GM13977 (cell line): ENCODE measurements around the gene CUL7.
"Not testable (repeated sequence)": the region's sequence is repeated elsewhere in the genome, so short reads cannot be mapped to it uniquely, and the experiment has no call there.

Experiments used
- DNase-seq: peaks from one replicate; pipeline ENCODE4 v3.0.0; 2012; ENCODE audit warnings: low spot score
- in situ Hi-C: fragments of 300-500 bp; cut with MboI; formaldehyde crosslinking; loops from one replicate; pipeline ENCODE4 v1.12.0; 2022; ENCODE audit warnings: low sequenced_read_pairs, low pct_unique_long_range_greater_than_20kb, mixed read lengths, inconsistent platforms; ENCODE audit not compliant: unreplicated experiment
- TF ChIP-seq, protein P1 (sequence below): IDR thresholded peaks from 2 replicates; pipeline ENCODE4 v1.5.1; 2012; ENCODE audit warnings: mild to moderate bottlenecking, control low read depth; ENCODE audit not compliant: insufficient read depth; ENCODE audit errors: extremely low read depth, missing control alignments

CUL7 gene

DNA sequence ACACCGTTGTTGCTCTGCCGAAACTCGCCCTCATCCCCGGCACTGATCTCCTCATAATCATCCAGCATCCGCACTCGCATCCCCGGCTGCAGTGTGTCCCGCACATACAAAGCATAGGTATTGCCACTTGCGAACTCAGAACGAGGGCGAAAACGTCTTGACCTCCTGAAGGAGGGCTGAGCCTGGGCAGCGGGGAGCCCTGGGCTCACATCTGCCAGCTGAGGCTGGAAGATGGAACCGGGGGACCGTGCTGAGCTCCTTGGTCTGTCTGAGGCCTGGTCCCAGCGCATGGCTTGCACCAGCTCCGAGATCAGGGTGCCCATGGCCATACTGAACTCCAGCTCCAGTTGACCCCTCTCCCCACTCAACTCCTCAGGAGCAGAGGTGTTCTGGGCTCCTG is 2.7 kb downstream of the CUL7 start:
- in situ Hi-C loops, result no loop called here
- DNase-seq, result no peak
- TF ChIP-seq, protein P1, sequence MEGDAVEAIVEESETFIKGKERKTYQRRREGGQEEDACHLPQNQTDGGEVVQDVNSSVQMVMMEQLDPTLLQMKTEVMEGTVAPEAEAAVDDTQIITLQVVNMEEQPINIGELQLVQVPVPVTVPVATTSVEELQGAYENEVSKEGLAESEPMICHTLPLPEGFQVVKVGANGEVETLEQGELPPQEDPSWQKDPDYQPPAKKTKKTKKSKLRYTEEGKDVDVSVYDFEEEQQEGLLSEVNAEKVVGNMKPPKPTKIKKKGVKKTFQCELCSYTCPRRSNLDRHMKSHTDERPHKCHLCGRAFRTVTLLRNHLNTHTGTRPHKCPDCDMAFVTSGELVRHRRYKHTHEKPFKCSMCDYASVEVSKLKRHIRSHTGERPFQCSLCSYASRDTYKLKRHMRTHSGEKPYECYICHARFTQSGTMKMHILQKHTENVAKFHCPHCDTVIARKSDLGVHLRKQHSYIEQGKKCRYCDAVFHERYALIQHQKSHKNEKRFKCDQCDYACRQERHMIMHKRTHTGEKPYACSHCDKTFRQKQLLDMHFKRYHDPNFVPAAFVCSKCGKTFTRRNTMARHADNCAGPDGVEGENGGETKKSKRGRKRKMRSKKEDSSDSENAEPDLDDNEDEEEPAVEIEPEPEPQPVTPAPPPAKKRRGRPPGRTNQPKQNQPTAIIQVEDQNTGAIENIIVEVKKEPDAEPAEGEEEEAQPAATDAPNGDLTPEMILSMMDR, result no peak

DNA sequence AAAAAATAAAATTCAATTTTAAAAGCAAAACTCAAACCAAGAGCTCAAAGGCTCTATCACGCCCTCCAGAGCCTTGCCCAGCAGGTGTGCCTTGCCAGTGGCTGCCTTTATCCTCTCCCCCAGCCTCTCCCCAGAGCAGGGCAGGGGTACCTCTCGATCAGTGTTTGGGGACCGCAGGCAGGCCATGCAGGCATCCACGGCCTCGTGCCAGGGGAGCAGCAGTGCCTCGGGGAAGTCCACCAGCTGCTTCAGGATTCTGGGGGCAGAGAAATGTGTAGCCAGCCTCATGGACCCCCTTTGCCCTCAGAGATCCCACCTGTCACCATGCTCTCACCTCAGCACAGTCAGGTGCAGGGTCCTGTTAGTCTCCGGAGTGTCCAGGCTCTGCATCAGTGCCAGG is 5.7 kb downstream of the CUL7 start:
- TF ChIP-seq, protein P1, result no peak
- DNase-seq, result no peak
- in situ Hi-C loops, result no loop called here

DNA sequence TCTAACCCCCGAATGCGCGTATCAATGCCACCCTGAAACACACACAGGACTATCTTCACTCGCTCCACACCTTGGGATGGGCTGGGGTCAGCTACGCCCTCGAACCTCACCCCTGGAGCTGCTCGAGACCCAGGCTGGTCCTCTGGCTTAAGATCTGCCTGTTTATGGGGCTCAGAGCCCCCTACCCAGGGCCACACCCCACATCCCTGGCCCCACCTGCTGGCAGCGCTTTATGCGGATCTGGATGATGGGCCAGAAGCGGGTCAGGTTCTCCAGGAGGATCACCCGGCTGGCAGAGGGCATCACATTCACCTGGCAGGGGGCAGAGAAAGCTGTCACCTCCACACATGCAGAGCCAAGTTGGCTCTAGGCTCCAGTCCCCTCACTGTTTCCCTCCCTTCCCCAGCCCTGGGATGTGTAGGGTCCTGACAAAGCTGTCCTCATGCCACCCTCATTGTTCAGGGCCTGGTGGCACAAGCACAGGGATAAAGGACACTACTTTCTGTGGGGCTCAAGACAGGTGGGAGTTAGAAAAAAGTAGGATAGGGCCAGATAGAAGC is 8.2 kb downstream of the CUL7 start:
- TF ChIP-seq, protein P1, result no peak
- no peak for DNase-seq
- in situ Hi-C loops, result no loop called here

DNA sequence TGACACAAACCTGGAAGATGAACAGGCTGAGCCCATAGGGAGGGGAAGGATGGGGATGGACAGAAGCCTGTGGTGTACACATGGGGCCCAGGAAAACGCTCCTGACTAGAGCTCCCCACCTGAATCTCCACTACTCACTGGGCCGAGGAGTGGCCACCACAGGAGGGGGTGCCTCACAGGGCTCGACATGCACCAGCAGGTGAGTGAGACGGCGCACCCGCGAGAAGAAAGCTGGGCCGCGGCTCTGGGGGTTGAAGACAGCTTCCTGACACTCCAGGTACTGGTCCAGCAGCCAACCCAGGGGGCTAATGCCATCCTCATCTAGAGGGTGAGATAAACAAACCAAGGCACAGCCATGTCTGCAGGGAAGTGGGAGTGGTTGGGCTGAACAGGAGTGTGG is 10.3 kb downstream of the CUL7 start:
- TF ChIP-seq, protein P1, result no peak
- in situ Hi-C loops, result no loop called here
- no peak for DNase-seq

GRCh38 chr6:43041475-43041874 is 12.2 kb downstream of the CUL7 start:
- in situ Hi-C loops, DNase-seq: not testable (repeated sequence)

GRCh38 chr6:43040542-43041257 is 13.0 kb downstream of the CUL7 start:
- in situ Hi-C loops, result no loop called here
- DNase-seq, result no peak
- TF ChIP-seq, protein P1, result no peak

- TF ChIP-seq, protein P1, result no peak
Measured at GRCh38 chr6:43038727-43039126, 14.9 kb downstream of the CUL7 start.

More at GRCh38 chr6:43038727-43039126, 14.9 kb downstream of the CUL7 start:
- in situ Hi-C loops, result no loop called here
- no peak for DNase-seq
